Measurements from ENCODE around the gene SCAMP3. TPM values are rescaled to one million over a fixed set of nuclear protein-coding genes. Genes with fewer than 3 reads are reported as not detected.

The SCAMP3 gene
- total and polyA plus RNA-seq, 2 donors from 2014 or later = 66.7 to 89.1 TPM

DNA sequence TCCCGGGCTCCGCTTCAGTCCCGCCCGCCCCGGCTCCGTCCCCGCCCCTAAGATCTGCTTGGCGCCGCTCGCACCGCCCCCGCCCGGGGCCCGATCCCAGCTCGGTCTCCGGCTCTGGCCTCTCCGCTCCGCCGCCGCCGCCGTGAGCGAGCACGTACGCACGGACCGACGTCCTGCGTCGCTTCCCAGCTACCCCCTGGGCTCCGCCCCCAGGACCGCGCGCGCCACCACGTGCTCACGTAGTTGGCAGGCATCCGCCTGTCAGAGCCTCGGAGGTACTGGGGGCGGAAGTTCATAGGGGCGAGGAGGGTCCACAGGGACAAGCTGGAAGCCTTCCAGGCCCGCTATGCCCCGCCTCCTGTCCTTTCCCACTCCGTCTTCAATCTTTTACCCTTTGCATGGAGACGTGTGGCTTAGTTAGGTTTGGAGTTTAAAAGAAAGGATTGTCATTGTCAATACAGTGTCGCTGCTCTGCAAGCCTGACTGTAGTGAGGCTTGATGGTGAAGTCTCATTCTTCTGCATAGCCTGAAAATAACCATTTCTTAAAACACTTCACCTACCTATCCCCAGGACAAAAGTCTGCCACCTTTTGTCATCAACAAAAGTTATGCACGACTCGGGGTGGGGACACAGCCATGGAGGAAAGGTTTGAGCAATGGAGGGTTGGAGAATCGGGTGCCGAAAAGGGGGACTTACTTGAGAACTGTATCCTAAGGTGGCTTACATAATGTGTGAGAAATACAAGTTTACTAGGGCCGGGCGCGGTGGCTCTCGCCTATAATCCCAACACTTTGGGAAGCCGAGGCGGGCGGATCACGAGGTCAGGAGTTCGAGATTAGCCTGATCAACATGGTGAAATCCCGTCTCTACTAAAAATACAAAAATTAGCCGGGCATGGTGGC, 11.4 kb upstream of the SCAMP3 start, which contains the start of gene CLK2:
Gene CLK2 (minus strand): TSS at position 162 of the 903 bp plus-strand sequence. CDS start 2,527 bp downstream, outside the sequence.
- DNase-seq = peak; percentile 97 to 99 (median 98)
- TF ChIP-seq, protein P1, sequence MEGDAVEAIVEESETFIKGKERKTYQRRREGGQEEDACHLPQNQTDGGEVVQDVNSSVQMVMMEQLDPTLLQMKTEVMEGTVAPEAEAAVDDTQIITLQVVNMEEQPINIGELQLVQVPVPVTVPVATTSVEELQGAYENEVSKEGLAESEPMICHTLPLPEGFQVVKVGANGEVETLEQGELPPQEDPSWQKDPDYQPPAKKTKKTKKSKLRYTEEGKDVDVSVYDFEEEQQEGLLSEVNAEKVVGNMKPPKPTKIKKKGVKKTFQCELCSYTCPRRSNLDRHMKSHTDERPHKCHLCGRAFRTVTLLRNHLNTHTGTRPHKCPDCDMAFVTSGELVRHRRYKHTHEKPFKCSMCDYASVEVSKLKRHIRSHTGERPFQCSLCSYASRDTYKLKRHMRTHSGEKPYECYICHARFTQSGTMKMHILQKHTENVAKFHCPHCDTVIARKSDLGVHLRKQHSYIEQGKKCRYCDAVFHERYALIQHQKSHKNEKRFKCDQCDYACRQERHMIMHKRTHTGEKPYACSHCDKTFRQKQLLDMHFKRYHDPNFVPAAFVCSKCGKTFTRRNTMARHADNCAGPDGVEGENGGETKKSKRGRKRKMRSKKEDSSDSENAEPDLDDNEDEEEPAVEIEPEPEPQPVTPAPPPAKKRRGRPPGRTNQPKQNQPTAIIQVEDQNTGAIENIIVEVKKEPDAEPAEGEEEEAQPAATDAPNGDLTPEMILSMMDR (IDR thresholded peaks at IDR 0.05; ENCODE audit: borderline replicate concordance, extremely low read depth, insufficient read depth) = no peak
- peaks cover 0 to 14% (median 4%) of the 10 kb centered on the region in 3 donors for H3K4me1 ChIP-seq (ENCODE audit: control insufficient read depth in 2 of 3, insufficient read depth in 2 of 3, low read depth in 1 of 3, low read length in 3 of 3)
- FAIRE-seq = no peak
- no peaks in the 10 kb centered on the region for H3K27me3 ChIP-seq (ENCODE audit: control insufficient read depth, insufficient read depth, low read length)
- peak within 1 kb of the TSS; percentile 93 to 95 for H3K27ac ChIP-seq (ENCODE audit: low read depth in 2 of 2, low read length in 2 of 2)
- peak within 1 kb of the TSS; percentile 74 to 96 (median 89) for H3K9ac ChIP-seq (ENCODE audit: low read length in 3 of 3)
- peaks cover 3 to 20% (median 18%) of the 10 kb centered on the region in 3 donors for H3K36me3 ChIP-seq (ENCODE audit: control insufficient read depth in 2 of 3, insufficient read depth in 3 of 3, low read length in 3 of 3)
- intact Hi-C loops (cut with DNase I) = no loop called here
- H3K9me3 ChIP-seq (ENCODE audit: control insufficient read depth in 2 of 3, insufficient read depth in 1 of 3, low read length in 3 of 3) = no peaks in the 10 kb centered on the region
- peak within 1 kb of the TSS; percentile 92 to 98 (median 98) for H3K4me3 ChIP-seq (ENCODE audit: low read length in 3 of 3)

- Histone ChIP-seq H3K27me3 (ENCODE audit: control insufficient read depth, insufficient read depth, low read length) (no peaks in the 10 kb centered on the region), H3K9ac (ENCODE audit: low read length in 3 of 3) (peak overlapping the region; percentile 74 to 96 (median 89)), H3K4me3 (ENCODE audit: low read length in 3 of 3) (peak overlapping the region; percentile 92 to 98 (median 98)), H3K4me1 (ENCODE audit: control insufficient read depth in 2 of 3, insufficient read depth in 2 of 3, low read depth in 1 of 3, low read length in 3 of 3) (peaks cover 0 to 6% (median 4%) of the 10 kb centered on the region in 3 donors), H3K9me3 (ENCODE audit: control insufficient read depth in 2 of 3, insufficient read depth in 1 of 3, low read length in 3 of 3) (no peaks in the 10 kb centered on the region), H3K27ac (ENCODE audit: low read depth in 2 of 2, low read length in 2 of 2) (peak overlapping the region; percentile 93 to 95), H3K36me3 (ENCODE audit: control insufficient read depth in 2 of 3, insufficient read depth in 3 of 3, low read length in 3 of 3) (peaks cover 6 to 29% (median 27%) of the 10 kb centered on the region in 3 donors)
- DNase-seq = peak in 3 of 5 donors; percentile 66 to 78 (median 67)
- intact Hi-C loops (cut with DNase I) = no loop called here
- TF ChIP-seq, protein P1 (IDR thresholded peaks at IDR 0.05; ENCODE audit: borderline replicate concordance, extremely low read depth, insufficient read depth) = no peak
- no peak for FAIRE-seq
Observed at GRCh38 chr1:155272466-155273342, 10.5 kb upstream of the SCAMP3 start.

DNA sequence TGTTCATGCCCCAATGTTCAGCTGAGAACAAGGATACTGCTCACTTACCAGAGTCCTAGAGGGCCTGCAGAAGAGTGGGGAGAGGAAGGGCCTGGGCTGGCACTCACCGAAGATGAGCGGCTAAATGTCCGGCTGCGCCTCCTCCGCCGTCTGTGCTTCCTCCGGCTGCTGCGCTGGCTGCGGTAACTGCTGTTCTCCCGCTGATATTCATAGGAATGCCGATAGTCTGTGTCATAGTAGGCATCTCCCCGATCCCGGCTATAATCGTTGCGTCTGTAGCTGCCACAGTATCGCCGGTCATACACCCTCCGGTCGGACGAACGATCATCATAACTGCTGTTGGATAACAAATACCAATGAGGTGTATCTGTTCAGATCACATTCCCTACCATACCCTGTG, 7.2 kb upstream of the SCAMP3 start:
- peaks cover 8 to 56% (median 40%) of the 10 kb centered on the region in 3 donors for H3K36me3 ChIP-seq (ENCODE audit: control insufficient read depth in 2 of 3, insufficient read depth in 3 of 3, low read length in 3 of 3)
- TF ChIP-seq, protein P1 (IDR thresholded peaks at IDR 0.05; ENCODE audit: borderline replicate concordance, extremely low read depth, insufficient read depth) = no peak
- no peak overlapping the region for H3K9ac ChIP-seq (ENCODE audit: low read length in 3 of 3)
- FAIRE-seq (no peak), DNase-seq (peak in 1 of 5 donors; percentile 52)
- H3K4me1 ChIP-seq (ENCODE audit: control insufficient read depth in 2 of 3, insufficient read depth in 2 of 3, low read depth in 1 of 3, low read length in 3 of 3) = peaks cover 0 to 6% (median 4%) of the 10 kb centered on the region in 3 donors
- no peaks in the 10 kb centered on the region for H3K9me3 ChIP-seq (ENCODE audit: control insufficient read depth in 2 of 3, insufficient read depth in 1 of 3, low read length in 3 of 3)
- H3K4me3 ChIP-seq (ENCODE audit: low read length in 3 of 3) = no peak overlapping the region
- intact Hi-C loops (cut with DNase I) = no loop called here
- H3K27me3 ChIP-seq (ENCODE audit: control insufficient read depth, insufficient read depth, low read length) = no peaks in the 10 kb centered on the region
- H3K27ac ChIP-seq (ENCODE audit: low read depth in 2 of 2, low read length in 2 of 2) = no peak overlapping the region
